GM18520 (cell line): Measurements from ENCODE around the gene LRRC51.

Experiments used
- ATAC-seq: cut with Tn5 transposase; IDR thresholded peaks from one replicate; pipeline ENCODE4 v1.9.1; 2021; ENCODE audit not compliant: unreplicated experiment

The LRRC51 gene

DNA sequence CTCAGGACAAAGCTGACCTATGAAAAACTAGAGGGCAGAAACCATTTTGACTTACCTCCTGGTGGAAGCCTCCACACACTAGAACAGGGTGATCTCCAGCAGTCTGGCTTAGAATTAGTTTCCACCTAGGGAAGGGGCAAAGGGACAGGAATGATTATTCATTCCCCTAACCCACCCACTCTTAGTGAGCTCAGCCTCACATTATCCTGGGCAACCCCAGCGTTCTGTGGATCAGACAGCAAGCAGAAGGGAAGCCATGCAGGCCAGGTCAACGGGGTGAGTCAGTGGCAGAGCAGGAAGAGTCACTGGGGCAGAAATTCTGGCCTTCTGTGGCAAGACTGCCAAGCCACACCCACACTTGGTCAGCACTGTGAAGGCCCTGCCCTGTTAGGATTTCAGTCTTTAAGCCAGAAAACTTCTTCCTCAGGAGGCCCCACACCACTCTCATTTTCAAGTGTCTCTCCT is 10.8 kb upstream of the LRRC51 start:
- peak; percentile 51 for ATAC-seq

DNA sequence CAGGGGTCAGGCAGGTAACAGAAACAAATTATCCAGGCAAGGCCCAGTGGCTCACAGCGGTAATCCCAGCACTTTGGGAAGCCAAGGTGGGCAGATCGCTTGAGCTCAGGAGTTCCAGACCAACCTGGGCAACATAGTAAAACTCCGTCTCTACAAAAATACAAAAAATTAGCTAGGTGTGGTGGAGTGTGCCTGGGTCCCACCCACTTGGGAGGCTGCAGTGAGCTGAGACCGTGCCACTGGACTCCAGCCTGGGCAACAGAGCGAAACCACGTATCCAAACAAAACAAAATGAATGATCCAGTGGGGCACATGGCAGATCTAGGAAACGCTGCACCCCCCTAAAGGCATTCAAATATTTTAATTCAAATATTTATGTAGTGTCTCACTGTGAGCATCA is 10.2 kb upstream of the LRRC51 start:
- ATAC-seq = no peak

DNA sequence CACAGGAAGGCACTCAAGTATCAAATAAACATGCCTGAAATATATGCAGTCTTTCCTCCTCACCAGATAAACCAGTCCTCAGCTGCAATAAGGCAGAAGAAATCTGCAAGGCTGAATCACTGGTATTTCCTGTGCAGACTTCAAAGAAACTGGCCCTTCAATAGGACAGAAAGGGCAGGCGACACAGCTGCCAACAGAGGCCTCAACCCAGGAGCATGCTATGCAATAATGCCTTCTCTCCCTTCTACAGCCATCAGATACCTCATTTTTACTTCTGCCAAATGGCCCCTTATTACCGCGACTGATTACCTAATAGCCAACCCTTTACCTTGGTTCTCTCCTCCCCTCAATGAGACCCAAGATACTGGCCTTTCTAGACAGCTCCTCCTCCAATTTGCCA is 8.3 kb upstream of the LRRC51 start:
- ATAC-seq = no peak

DNA sequence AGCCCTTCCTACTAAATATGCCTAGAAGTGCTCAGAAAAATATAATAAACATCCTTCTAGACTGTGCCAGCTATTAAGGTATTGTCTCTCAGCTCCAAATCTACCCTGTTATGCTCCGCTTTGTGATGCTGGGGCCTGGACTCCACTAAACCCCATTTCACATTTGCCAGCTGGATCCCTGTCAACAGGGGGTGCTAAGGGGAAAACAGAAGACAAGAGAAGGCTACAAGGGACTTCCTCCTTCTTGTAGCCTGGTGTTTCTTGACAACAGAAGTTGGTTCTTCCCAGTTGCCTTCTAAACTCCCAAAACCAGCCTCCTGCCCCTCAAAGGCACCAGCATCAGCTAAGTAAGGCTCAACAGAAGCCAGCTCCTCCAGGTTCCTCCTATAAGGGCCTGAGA is 5.5 kb upstream of the LRRC51 start:
- ATAC-seq = no peak

DNA sequence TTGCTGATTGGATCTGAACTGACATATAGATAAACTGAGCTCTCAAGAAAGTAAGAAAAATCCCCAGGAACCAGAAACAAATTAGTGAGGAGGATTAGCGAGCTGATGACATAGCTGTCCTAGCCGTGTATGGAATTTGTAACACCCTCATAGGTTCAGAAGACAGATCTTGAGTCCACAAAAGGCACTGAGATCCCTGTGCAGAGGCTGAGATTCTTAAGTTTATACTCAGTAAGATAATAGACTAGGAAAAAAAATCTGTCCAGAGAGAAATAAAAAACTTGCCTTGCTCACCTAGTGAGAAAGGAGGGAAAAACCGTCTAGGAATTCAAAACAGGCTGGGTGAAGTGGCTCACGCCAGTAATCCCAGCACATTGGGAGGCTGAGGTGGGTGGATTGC is 4.9 kb upstream of the LRRC51 start:
- no peak for ATAC-seq

DNA sequence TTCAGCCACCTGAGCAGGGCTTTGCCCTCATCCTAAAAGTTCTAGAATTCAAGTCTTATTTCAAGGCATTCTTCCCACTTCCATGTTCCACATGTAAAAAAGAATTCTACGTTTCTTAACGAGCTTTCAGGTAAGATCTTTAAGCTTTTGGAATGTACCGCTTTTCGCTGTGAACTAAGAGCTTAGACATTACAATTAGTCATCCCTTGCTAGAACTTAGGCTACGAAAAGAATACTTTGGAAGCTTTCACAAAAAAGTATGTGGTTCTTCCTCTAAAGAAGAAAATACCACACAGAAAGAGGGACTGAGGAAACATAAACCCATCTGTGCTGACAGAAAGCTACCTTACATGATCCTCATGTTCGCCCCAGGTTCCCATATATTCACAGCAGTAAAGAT is 2.2 kb upstream of the LRRC51 start:
- no peak for ATAC-seq

DNA sequence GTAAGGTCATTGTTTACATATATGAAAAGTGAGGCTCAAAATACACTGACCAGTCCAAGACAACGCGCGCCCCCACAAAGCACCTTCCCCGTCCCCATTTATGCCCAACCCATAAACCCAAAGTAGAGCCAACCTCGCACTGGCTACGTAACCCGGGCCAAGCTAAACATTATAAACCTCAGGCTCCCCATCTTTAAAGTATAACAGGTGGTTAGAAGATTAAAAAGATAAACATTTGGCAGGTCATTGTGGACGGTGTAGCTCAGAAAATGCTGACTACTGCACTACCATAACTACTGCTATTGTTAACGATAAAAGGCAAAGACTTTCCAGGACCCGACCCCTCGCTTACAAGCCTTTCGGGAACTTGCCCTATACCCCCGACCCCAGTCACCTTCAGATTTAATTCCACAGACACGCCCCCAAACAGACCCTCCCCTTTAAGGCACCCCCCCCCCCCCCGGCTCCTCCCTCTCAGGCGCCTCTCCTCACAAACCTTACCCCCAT is 778 bp upstream of the LRRC51 start:
- ATAC-seq = no peak

DNA sequence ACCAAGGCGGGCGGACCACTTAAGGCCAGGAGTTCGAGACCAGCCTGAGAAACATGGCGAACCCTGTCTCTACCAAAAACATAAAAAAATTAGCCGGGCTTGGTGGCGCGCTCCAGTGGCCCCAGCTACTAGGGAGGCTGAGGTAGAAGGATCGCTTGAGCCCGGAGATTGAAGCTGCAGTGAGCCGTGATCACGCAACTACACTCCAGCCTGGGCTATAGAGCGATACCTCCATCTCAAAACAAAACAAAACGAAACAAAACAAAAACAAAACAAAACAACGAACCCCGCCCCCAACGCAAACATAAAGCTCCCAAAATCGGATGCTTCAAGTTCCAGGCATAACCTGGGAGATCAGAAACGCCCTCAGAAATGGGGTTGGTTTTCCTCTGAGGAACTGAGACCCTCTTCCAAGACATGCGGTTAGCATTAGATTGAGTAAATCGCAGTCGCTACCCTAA is 564 bp downstream of the LRRC51 start:
- no peak for ATAC-seq

DNA sequence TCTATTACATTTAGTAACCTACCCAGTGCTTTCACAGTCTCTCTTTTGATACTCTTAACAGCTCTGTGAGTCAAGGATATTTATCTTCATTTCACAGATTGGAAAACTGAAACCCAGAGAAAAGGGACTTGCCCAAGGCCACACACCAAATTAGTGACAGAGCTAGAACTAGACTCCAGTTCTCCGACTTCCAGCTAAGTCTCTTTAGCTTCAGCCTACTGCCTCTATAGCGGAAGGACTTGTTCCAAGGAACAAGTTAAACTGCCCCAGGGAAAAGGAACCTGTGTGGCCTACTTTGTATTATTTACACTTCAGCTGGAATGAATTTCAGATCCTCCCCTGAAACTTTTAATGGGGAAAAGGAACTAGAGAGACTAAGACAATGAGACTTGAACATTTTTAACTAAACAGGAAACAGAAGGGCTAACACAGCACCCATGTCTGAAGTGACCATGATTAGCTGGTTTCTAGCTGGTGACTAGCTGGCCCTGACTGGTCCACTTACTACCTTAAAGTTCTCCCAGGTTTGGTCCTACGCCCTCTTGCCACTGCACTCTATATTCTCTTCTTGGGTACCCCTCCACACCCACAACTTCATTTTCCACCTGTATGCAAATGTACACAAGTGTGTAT is 1.3 kb downstream of the LRRC51 start:
- ATAC-seq = no peak

DNA sequence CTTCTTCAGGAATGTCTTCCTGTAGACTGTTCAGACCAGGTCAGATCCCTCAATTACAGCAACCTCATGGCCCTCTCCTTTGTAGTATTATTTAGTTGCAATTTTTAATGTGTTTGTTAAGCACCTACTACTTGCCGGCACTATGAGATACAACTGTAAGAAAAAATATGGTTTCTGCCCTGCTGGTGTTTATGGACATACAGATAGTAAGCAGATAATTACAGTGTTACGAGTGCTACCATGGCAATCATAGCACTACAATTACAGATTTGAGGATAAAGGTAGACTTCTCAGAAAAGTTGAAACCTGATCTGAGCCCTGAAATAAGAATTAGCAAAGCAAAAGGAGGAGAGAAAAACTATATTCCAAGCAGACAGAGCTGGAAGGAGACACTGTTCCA is 2.8 kb downstream of the LRRC51 start:
- no peak for ATAC-seq

DNA sequence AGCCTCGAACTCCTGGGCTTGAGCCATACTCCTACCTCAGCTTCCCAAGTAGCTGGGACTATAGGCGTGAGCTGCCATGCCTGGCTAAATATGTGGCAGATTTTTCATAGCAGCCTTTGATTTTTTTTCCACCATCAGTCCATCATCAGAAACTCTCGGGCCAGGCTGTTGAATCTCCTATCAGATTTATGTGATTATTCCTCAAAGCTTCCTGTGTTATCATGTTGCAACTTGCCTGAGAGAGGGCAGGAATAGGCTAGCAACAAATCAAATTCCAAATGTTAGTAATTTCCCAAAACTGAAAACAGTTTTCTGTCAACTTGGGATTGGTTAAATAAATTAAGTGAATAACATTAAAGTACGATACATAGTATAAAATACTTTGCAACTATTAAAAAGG is 3.4 kb downstream of the LRRC51 start:
- ATAC-seq = no peak

DNA sequence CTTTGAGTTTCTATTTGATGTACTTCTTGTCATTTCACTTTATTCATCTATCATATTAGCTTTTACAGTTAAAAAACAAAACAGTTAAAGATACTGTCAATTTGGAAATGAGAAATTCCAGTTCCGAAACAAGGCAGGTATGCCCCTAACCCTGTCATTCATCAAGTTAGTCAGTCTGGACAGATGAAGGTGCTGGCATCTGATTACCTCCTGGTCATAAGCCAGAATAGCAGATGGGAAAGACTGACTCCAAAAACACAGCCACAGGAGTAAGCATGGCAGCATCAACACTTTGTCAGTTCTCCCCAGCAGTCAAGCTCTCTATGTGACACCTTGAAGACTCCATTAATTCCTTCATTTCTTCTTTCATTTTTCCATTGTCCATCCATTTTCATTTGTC is 4.3 kb downstream of the LRRC51 start:
- ATAC-seq = no peak

DNA sequence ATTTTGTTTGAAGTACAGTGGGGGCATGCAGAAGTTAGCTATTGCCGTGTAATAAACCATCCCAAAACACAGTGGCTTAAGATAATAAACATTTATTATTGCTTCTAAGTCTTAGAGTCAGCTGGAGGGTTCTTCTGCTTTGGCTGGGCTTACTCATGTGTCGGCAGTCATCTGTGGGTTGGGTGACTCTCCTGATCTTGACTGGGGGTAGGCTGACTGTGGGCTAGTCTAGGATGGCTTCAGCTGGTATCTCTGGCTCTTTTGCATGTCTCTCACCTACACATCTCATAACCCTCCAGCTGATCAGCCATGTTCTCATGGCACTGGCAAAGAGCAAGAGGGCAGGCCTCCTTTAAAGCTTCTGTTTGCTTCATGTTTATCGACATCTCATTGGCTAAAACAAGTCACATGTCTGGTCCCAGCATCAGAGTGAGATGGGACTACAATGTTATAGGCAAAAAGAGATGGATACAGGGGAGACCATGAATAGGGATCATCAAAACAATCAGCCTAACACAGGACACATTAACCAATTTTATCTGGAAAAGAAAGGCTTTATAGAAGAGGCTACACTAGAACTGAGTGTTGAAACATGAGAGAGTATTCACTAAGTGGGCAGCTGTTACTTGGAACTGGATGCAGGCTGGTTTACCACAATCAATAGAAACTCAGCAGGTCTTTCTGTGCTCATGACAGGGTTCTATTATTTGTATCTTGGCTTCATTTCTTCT is 5.1 kb downstream of the LRRC51 start:
- ATAC-seq = no peak

DNA sequence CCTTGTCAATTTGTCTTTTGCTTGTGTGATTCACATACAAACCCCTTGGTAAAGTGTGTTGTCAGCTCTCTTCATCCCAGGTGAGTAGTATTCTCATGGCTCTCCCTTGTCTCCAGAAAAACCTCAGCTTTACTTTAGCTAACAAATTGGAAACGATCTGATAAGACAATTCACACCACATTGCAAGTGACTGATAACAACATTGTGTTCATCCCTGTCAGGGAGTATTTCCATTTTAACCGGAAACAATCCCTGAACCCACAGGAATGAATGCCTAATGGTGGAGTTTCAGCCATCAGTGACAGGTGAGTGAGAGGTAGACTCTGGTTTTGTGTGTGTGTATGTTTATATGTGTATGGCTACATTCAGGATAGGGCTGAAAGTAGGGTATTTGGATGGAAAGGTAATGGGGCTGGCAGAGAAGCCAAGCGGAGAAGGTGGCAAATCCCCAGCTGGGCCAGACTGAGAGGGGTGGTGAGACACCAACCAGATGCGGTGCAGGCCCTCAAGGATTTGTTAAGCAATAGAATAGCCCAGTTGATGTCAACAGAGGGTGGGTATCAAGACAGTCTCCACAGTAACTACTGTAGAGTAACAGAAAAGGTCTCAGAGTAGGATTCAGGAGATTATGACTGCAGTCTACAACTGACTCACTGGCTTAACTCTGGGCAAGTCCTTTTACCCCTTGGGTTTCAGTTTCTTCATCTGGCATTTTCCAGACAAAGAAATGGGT is 7.6 kb downstream of the LRRC51 start:
- ATAC-seq = no peak

DNA sequence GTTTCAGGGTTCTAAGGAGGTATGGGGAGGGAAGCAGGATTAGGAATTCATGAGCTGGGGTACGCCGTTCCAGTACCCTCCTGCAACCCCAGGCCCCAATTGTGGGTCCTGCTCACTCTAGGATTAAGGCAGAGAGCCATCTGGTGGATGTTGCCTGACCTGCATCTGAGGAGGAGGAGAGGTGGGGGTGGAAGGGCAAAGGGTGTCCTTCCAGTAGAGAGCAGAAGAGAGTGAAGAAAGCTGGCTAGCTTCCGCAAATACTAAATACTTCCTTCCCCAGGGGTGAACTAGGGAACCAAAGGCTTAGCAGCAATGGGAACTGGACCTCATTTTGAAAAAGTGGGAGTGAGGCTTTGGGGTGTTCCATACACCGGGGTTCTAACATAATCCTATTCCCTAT is 10.6 kb downstream of the LRRC51 start:
- no peak for ATAC-seq

DNA sequence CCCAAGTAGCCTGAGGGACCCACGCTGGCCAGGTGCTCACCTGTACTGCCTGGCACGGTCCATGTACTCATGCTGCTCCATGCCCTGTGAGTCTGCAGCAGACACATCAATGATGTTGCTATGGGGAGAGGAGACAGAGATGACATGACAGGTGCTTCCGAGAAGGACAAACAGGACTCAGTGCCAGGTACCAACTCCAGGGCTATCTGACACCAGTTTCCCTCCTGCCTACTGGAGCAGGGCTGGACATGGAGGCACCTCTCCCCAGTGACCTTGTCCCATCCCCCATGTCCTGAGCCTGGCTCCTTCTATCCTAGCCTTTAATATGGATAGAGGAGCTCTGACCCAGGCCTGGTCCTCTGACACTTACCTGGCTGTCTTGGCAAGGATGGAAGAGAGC is 18.1 kb downstream of the LRRC51 start:
- ATAC-seq = no peak

DNA sequence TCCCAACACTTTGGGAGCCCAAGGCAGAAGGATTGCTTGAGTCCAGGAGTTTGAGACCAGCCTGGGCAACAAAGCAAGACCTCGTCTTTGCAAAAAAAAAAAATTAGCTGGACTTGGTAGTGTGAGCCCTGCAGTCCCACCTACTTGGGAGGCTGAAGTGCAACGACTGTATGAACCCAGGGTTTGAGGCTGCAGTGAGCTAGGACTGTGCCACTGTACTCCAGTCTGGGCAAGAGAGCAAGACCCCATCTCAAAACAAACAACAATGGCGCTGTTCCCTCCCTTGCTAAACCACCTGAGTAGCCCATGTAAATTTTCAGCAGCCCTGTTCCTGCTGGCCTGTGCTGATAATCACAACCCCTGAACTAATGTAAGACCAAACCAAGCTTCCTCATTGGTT is 19.4 kb downstream of the LRRC51 start:
- no peak for ATAC-seq

DNA sequence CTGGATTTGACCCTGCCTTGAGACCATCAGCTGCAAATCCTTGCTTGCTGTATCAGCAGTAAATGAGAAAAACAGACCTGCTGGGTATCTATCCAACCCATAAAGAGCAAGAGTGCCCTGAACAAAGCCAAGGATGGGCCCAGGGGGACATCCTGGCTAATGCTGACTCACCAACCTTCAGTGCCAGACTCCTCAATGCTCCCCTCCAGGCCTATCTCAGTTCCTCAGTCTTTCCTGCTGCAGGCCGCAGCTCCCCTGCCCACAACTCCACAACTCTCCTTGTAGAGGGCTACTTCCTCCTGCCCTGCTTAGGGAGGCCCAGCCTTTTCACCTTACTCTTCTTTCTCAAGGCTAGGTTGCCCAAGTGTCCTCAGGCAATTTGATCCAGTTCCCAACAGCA is 19.8 kb downstream of the LRRC51 start:
- no peak for ATAC-seq

DNA sequence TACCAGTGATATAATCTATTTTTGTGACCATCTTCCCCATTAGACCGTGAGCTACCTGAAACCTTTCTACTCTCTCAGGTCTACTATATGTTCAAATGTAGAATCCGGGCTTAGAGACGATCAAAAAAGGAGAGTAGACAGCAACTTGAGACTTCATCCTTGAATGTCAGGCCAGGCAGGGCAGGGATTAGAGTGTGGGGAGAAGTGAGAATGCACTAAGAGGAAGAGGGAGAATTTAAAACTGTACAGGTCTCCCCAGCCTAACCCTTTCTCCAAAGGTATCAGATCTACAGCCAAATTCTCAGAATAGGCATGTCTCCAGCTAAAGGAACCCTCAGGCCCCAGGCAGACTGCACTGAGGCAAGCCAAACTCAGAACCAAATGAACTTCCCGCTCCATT is 21.5 kb downstream of the LRRC51 start:
- no peak for ATAC-seq

DNA sequence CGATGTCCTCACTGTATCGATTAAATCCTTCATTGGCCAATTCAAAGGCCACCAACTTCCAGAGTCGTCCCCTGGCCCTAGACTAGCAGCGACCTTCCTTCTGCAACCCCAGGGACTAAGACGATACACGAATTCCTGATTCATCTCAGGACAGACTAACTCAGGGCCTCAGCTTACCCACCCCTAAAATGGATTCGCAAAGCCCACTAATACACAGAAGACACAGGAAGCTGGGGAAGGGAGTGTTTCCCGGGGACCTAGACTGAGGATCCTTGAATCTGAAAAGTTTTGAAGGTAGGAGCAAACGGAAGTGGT is 21.9 kb downstream of the LRRC51 start:
- no peak for ATAC-seq

DNA sequence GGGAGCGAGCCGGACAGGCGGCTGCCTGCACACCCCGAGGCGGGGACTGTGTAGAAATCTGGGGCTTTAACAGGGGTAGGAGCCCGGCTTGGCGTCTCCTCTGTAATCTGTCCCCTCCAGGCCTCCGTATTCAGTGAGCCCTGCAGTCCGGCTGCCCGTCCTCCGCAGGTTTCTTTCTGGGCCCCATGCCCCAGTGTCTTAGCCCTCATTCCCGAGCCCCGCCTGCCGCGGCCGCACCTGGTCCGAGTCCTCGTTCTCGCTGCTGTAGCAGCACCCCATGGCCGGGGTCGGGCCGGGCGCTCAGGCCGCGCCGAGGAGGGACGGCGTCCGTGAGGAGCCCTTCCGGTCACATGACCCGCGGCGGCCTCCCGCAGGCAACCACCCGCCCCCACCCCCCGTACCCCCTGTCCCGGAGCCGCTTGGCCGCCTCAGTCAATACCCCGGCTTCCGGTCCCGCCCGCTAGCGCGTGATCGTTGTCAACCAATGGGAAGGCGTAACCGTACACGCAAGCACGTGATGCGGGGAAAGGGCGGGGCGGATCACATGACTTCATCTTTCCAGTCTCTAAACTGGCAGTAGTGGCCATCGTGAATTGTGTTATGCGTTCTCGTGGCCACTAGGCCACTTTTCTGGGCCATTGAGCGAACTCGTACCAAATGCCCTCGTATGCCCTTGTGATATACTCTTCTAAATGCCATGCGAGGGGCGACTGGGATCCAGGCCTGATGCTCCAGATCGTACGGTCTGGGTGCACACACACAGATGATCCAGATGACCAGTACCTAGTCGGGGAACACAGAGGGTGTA is 22.5 kb downstream of the LRRC51 start, which contains the start of gene LAMTOR1:
Gene LAMTOR1 (minus strand): TSS at position 352 of the 808 bp plus-strand sequence. CDS start 73 bp downstream, at position 279.
- peak; percentile 90 for ATAC-seq
